ENCODE results near the gene TNKS1BP1. TPM values are rescaled to one million over a fixed set of nuclear protein-coding genes. Genes with fewer than 3 reads are reported as not detected.

Gene TNKS1BP1
- total and polyA plus RNA-seq, 9 of the 15 experiments (the other 6 are each of a cell fraction or from before 2014, with no cell fraction given): 1.1 to 47.2 (median 10.9) TPM

DNA sequence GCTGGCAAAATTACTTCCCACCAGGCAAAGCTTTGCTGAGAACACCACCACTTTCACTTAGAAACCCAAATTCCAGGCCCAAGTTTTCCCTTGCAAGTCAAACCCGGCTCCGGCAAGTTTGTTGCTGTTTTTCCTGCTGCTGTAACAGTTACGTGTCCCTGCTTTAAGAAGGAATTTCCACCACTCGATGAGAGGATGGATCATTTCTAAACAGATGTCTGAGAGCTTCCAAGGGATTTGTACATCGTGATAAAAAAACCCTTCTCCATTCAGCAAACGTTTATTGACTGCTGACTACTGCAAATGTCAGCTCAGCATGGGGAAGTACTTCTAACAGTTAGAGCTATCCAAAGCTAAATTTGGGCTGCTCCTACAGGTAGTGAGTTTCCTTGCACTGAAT, 33.1 kb upstream of the TNKS1BP1 start:
- no TSS peak for BruUV-seq (replicated peaks)
- no peak overlapping the region for H3K4me3 ChIP-seq
- no peaks in the 10 kb centered on the region for H3K79me2 ChIP-seq (ENCODE audit: control insufficient read depth, insufficient read depth, low read length)
- H3K4me1 ChIP-seq (replicated peaks in 1 of 2; ENCODE audit: control insufficient read depth in 2 of 2, insufficient read depth in 2 of 2, low read length in 2 of 2): peaks cover 19 to 32% of the 10 kb centered on the region in 2 experiments
- ChIA-PET POLR2A (interaction anchor here (0.6 to 1.6 kb wide), 3 partner anchors 10 to 38 kb away, joined by 4 to 5 read pairs (median 4); no protein-coding TSS in a partner anchor), CTCF (ENCODE audit: low intra/inter-chr PET ratio) (no interaction called here)
- H3K27ac ChIP-seq (ENCODE audit: extremely low read depth, low read depth, low read length): no peak overlapping the region
- H3K4me2 ChIP-seq (ENCODE audit: insufficient read depth, low read length): no peak overlapping the region
- H2AFZ ChIP-seq (ENCODE audit: low read depth, low read length): peak overlapping the region; percentile 47
- no peaks in the 10 kb centered on the region for H4K20me1 ChIP-seq (replicated peaks; ENCODE audit: control insufficient read depth, insufficient read depth, low read length)
- H3K27me3 ChIP-seq (ENCODE audit: control insufficient read depth in 2 of 2, insufficient read depth in 2 of 2, low read length in 2 of 2): no peaks in the 10 kb centered on the region
- no peaks in the 10 kb centered on the region for H3K36me3 ChIP-seq (ENCODE audit: control insufficient read depth, insufficient read depth, low read length)
- TF ChIP-seq, protein P1, sequence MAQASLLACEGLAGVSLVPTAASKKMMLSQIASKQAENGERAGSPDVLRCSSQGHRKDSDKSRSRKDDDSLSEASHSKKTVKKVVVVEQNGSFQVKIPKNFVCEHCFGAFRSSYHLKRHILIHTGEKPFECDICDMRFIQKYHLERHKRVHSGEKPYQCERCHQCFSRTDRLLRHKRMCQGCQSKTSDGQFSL (CRISPR knock-in tag; IDR thresholded peaks at IDR 0.05): no peak
- TF ChIP-seq, protein P1 (tag; IDR thresholded peaks at IDR 0.05): no peak
- TF ChIP-seq, protein P2, sequence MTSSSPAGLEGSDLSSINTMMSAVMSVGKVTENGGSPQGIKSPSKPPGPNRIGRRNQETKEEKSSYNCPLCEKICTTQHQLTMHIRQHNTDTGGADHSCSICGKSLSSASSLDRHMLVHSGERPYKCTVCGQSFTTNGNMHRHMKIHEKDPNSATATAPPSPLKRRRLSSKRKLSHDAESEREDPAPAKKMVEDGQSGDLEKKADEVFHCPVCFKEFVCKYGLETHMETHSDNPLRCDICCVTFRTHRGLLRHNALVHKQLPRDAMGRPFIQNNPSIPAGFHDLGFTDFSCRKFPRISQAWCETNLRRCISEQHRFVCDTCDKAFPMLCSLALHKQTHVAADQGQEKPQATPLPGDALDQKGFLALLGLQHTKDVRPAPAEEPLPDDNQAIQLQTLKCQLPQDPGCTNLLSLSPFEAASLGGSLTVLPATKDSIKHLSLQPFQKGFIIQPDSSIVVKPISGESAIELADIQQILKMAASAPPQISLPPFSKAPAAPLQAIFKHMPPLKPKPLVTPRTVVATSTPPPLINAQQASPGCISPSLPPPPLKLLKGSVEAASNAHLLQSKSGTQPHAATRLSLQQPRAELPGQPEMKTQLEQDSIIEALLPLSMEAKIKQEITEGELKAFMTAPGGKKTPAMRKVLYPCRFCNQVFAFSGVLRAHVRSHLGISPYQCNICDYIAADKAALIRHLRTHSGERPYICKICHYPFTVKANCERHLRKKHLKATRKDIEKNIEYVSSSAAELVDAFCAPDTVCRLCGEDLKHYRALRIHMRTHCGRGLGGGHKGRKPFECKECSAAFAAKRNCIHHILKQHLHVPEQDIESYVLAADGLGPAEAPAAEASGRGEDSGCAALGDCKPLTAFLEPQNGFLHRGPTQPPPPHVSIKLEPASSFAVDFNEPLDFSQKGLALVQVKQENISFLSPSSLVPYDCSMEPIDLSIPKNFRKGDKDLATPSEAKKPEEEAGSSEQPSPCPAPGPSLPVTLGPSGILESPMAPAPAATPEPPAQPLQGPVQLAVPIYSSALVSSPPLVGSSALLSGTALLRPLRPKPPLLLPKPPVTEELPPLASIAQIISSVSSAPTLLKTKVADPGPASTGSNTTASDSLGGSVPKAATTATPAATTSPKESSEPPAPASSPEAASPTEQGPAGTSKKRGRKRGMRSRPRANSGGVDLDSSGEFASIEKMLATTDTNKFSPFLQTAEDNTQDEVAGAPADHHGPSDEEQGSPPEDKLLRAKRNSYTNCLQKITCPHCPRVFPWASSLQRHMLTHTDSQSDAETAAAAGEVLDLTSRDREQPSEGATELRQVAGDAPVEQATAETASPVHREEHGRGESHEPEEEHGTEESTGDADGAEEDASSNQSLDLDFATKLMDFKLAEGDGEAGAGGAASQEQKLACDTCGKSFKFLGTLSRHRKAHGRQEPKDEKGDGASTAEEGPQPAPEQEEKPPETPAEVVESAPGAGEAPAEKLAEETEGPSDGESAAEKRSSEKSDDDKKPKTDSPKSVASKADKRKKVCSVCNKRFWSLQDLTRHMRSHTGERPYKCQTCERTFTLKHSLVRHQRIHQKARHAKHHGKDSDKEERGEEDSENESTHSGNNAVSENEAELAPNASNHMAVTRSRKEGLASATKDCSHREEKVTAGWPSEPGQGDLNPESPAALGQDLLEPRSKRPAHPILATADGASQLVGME (CRISPR knock-in tag; IDR thresholded peaks at IDR 0.05): no peak
- TF ChIP-seq, protein P3, sequence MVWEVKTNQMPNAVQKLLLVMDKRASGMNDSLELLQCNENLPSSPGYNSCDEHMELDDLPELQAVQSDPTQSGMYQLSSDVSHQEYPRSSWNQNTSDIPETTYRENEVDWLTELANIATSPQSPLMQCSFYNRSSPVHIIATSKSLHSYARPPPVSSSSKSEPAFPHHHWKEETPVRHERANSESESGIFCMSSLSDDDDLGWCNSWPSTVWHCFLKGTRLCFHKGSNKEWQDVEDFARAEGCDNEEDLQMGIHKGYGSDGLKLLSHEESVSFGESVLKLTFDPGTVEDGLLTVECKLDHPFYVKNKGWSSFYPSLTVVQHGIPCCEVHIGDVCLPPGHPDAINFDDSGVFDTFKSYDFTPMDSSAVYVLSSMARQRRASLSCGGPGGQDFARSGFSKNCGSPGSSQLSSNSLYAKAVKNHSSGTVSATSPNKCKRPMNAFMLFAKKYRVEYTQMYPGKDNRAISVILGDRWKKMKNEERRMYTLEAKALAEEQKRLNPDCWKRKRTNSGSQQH (CRISPR knock-in tag; IDR thresholded peaks at IDR 0.05): no peak
- TF ChIP-seq ILF3 (IDR thresholded peaks at IDR 0.05; ENCODE audit: borderline replicate concordance) (no peak), BRF1 (IDR thresholded peaks at IDR 0.05; ENCODE audit: borderline replicate concordance, extremely low read depth, insufficient read length) (no peak), SMARCE1 (IDR thresholded peaks at IDR 0.05) (no peak), TAF1 (IDR thresholded peaks at IDR 0.05; ENCODE audit: control insufficient read depth, extremely low read depth, insufficient read depth, low read length, severe bottlenecking) (no peak), TCF3 (CRISPR knock-in tag; IDR thresholded peaks at IDR 0.05) (no peak)
- no peak for FAIRE-seq
- in situ Hi-C loops (cut with MboI) (no loop called here), intact Hi-C loops (cut with micrococcal nuclease) (loop anchor here (2.0 kb wide), 1 partner anchor 45 kb away; no protein-coding TSS in a partner anchor)
- no peak overlapping the region for H3K9ac ChIP-seq (ENCODE audit: insufficient read depth in 1 of 2, low read depth in 2 of 2, low read length in 2 of 2)
- no peak for DNase-seq (ENCODE audit: extremely low read depth in 1 of 4, low spot score in 3 of 4)
- H3K9me1 ChIP-seq (ENCODE audit: control insufficient read depth, insufficient read depth, low read length): no peaks in the 10 kb centered on the region
- no peaks in the 10 kb centered on the region for H3K9me3 ChIP-seq (replicated peaks; ENCODE audit: control insufficient read depth, insufficient read depth, low read depth, low read length)
- ATAC-seq: no peak
- WGBS (ENCODE audit: insufficient coverage, low coverage, missing lambda C conversion rate): 33% methylated on average over 6 of the region's 6 CpGs

Measured in K562 (cell line).